Measurements from ENCODE around the gene CATSPERB.

GRCh38 chr14:91770185-91770584 is 38.3 kb upstream of the CATSPERB start:
- TF ChIP-seq RAD21 (IDR thresholded peaks at IDR 0.05; ENCODE audit: insufficient read depth, low read depth, low read length) (no peak), REST (IDR thresholded peaks at IDR 0.05; ENCODE audit: low read depth, low read length) (no peak), CTCF (IDR thresholded peaks at IDR 0.05 in 2 of 3, conservative IDR thresholded peaks at IDR 0.05 in 1 of 3; ENCODE audit: control insufficient read depth in 2 of 3, extremely low read depth in 1 of 3, insufficient read depth in 1 of 3, low read depth in 3 of 3, low read length in 3 of 3) (no peak), TAF1 (IDR thresholded peaks at IDR 0.05; ENCODE audit: borderline replicate concordance, low read depth, low read length) (no peak), RFX5 (IDR thresholded peaks at IDR 0.05; ENCODE audit: low read depth, low read length) (no peak), FOXK2 (IDR thresholded peaks at IDR 0.05) (no peak), JUND (IDR thresholded peaks at IDR 0.05; ENCODE audit: low read depth, low read length) (no peak), ZBTB11 (CRISPR knock-in tag; IDR thresholded peaks at IDR 0.05) (no peak), EZH2 (IDR thresholded peaks at IDR 0.05; ENCODE audit: borderline replicate concordance, control insufficient read depth, low read depth, low read length) (no peak)

All from GM12878 (cell line).